Natural killer cell treated with Interleukin-12 subunit alpha and Interleukin-12 subunit beta and Interleukin-15 and Interleukin-18, amount 100 ng/mL, for 72 hours (primary cell): ENCODE results near the gene HMHB1. TPM values are rescaled to one million over a fixed set of nuclear protein-coding genes. Genes with fewer than 3 reads are reported as not detected.

Source experiments
- ATAC-seq, 2 donors: fragments of 150-1000 bp; cut with Tn5 transposase in 1 of 2; sonication (Bioruptor Pico), chemical (Tn5 transposase) in 1 of 2; 2 replicates each; pipeline ENCODE4 v1.10.0; 2021
- DNase-seq: peaks from one replicate; pipeline ENCODE4 v3.0.0; 2022; ENCODE audit warnings: low spot score
- H3K27ac Mint-ChIP-seq, 2 donors: 1 replicate in 1 of 2; 2 replicates in 1 of 2; pipeline ENCODE4 v1.8.0; 2022; ENCODE audit warnings: mixed read lengths in 2 of 2, mild to moderate bottlenecking in 1 of 2, moderate library complexity in 1 of 2
- H3K27me3 Mint-ChIP-seq, 2 donors: 1 replicate in 1 of 2; 2 replicates in 1 of 2; pipeline ENCODE4 v1.8.0; 2022; ENCODE audit warnings: mixed read lengths in 2 of 2
- H3K36me3 Mint-ChIP-seq: one replicate; pipeline ENCODE4 v1.8.0; 2022; ENCODE audit warnings: mixed read lengths
- H3K4me1 Mint-ChIP-seq, 2 donors: 1 replicate in 1 of 2; 2 replicates in 1 of 2; pipeline ENCODE4 v1.8.0; 2022; ENCODE audit warnings: low read depth in 2 of 2, mixed read lengths in 2 of 2, mild to moderate bottlenecking in 1 of 2
- H3K4me3 Mint-ChIP-seq: one replicate; pipeline ENCODE4 v1.8.0; 2022; ENCODE audit warnings: mixed read lengths
- H3K9me3 Mint-ChIP-seq: 2 replicates; pipeline ENCODE4 v1.8.0; 2022; ENCODE audit warnings: mixed read lengths
- total RNA-seq, 2 donors: library from RNA; stranded (reverse); gene quantifications; one replicate each; pipeline ENCODE4 v1.2.3, GENCODE V29; 2022

The HMHB1 gene
- total RNA-seq, 2 donors from 2014 or later = 1.5 TPM; not detected in 1

- DNase-seq (no peak), ATAC-seq (peak in 1 of 2 donors; percentile 11)
- no peak overlapping the region for H3K27ac Mint-ChIP-seq
- H3K4me3 Mint-ChIP-seq = no peak overlapping the region
- H3K9me3 Mint-ChIP-seq = no peaks in the 10 kb centered on the region
- no peaks in the 10 kb centered on the region for H3K36me3 Mint-ChIP-seq
- peaks cover 0 to 2% of the 10 kb centered on the region in 2 donors for H3K27me3 Mint-ChIP-seq
- no peaks in the 10 kb centered on the region for H3K4me1 Mint-ChIP-seq
Observed at GRCh38 chr5:143860211-143860610, 48.2 kb downstream of the HMHB1 start.

DNA sequence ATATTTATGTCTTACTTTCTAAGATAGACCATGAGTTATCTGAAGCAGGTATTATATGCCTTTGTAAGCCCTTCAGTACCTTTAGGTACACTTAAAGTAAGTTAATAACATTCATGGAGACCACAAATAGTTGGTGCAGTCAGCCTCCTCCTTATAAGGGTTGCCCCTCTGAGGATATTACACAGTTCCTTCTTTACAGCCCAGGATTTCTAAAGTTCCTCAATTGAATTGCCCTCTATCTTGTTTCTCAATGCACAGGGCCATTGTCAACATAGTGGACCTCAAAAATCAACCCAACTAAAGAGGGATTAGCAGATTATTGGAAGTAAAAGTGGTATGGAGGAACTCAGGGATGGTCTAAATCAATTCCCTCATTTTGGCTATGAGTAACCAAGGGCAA, 50.3 kb downstream of the HMHB1 start:
- Mint-ChIP-seq H3K27me3 (peaks cover 0 to 5% of the 10 kb centered on the region in 2 donors), H3K27ac (no peak overlapping the region), H3K4me1 (no peaks in the 10 kb centered on the region), H3K9me3 (no peaks in the 10 kb centered on the region), H3K4me3 (no peak overlapping the region), H3K36me3 (no peaks in the 10 kb centered on the region)
- ATAC-seq = no peak
- DNase-seq = no peak

DNA sequence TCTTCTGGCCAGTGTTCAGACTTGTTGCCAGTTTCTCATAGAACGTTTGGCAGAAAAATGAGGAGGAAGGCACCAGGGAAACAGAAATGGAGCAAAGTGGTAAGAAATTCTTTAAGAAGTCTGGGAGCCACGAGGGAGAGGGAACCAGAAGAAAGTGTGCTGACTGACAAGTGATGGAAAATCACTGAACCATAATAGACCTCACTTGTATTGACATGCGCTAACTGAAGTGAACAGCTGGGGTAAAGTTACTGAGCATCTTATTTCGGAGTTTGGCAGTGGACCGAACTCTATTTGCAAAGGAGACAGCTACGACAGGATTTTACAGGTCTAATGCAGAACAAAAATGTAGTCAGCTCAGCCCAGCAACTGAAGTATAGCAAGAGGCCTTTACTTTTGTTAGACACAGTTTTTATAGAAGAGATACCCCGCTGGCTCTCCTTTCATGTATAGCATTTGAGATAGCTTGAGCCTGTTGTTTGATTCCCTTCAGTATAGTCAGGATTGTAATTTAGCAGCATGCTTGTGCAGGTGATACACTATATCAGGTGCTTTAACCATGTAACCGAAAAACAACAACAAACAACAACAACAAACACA, 53.6 kb downstream of the HMHB1 start:
- DNase-seq = no peak
- ATAC-seq = no peak
- Mint-ChIP-seq H3K27ac (no peak overlapping the region), H3K9me3 (no peaks in the 10 kb centered on the region), H3K4me3 (no peak overlapping the region), H3K27me3 (peaks cover 11% of the 10 kb centered on the region in 2 donors), H3K36me3 (no peaks in the 10 kb centered on the region), H3K4me1 (no peaks in the 10 kb centered on the region)
